ENCODE data around the gene CDC14B. TPM values are rescaled to one million over a fixed set of nuclear protein-coding genes. Genes with fewer than 3 reads are reported as not detected.
"Not testable (repeated sequence)": the region's sequence is repeated elsewhere in the genome, so short reads cannot be mapped to it uniquely, and the experiment has no call there.

The CDC14B gene
- total RNA-seq, 6 experiments from 2014 or later = 13.7 to 38.0 (median 25.7) TPM

GRCh38 chr9:96636368-96636767, 16.7 kb upstream of the CDC14B start:
- intact Hi-C loops (cut with DNase I) = no loop called here
- TF ChIP-seq CTCF (IDR thresholded peaks at IDR 0.05) = no peak
- TF ChIP-seq POLR2A (IDR thresholded peaks at IDR 0.05) = no peak
- Histone ChIP-seq H3K4me1 (no peaks in the 10 kb centered on the region), H3K9me3 (no peaks in the 10 kb centered on the region), H3K27ac (no peak overlapping the region), H3K36me3 (peaks cover 0 to 3% (median 0%) of the 10 kb centered on the region in 4 donors), H3K4me3 (no peak overlapping the region), H3K27me3 (no peaks in the 10 kb centered on the region)
- ATAC-seq (no peak), DNase-seq (no peak)
- 88% methylated on average over 1 of the region's 1 CpG for WGBS (ENCODE audit: insufficient coverage, low coverage, low lambda C conversion rate, missing lambda C conversion rate)

- H3K9me3 ChIP-seq; H3K27ac ChIP-seq; H3K27me3 ChIP-seq; H3K4me3 ChIP-seq; DNase-seq; intact Hi-C loops (cut with DNase I); ATAC-seq; H3K4me1 ChIP-seq; H3K36me3 ChIP-seq: not testable (repeated sequence)
- 93% methylated on average over 2 of the region's 8 CpGs for WGBS (ENCODE audit: insufficient coverage, low coverage, low lambda C conversion rate, missing lambda C conversion rate)
Observed at GRCh38 chr9:96633579-96633978, 13.9 kb upstream of the CDC14B start.

GRCh38 chr9:96626912-96627311, 7.3 kb upstream of the CDC14B start:
- DNase-seq (no peak), ATAC-seq (no peak)
- Histone ChIP-seq H3K4me3 (no peak overlapping the region), H3K36me3 (no peaks in the 10 kb centered on the region), H3K27me3 (no peaks in the 10 kb centered on the region), H3K9me3 (no peaks in the 10 kb centered on the region), H3K27ac (no peak overlapping the region), H3K4me1 (no peaks in the 10 kb centered on the region)
- intact Hi-C loops (cut with DNase I) = no loop called here
- TF ChIP-seq CTCF (IDR thresholded peaks at IDR 0.05) = no peak
- no peak for TF ChIP-seq POLR2A (IDR thresholded peaks at IDR 0.05)
- 81% methylated on average over 6 of the region's 6 CpGs for WGBS (ENCODE audit: insufficient coverage, low coverage, low lambda C conversion rate, missing lambda C conversion rate)

GRCh38 chr9:96621618-96622017, 2.0 kb upstream of the CDC14B start:
- 71% methylated on average over 4 of the region's 4 CpGs for WGBS (ENCODE audit: insufficient coverage, low coverage, low lambda C conversion rate, missing lambda C conversion rate)
- intact Hi-C loops (cut with DNase I) = no loop called here
- no peak for TF ChIP-seq CTCF (IDR thresholded peaks at IDR 0.05)
- TF ChIP-seq POLR2A (IDR thresholded peaks at IDR 0.05) = no peak
- Histone ChIP-seq H3K36me3 (no peaks in the 10 kb centered on the region), H3K27me3 (no peaks in the 10 kb centered on the region), H3K4me1 (no peaks in the 10 kb centered on the region), H3K27ac (no peak overlapping the region), H3K9me3 (no peaks in the 10 kb centered on the region), H3K4me3 (no peak overlapping the region)
- DNase-seq = no peak
- ATAC-seq = no peak

- H3K36me3 ChIP-seq = no peaks in the 10 kb centered on the region
- TF ChIP-seq POLR2A (IDR thresholded peaks at IDR 0.05) (no peak), CTCF (IDR thresholded peaks at IDR 0.05) (no peak)
- 58% methylated on average over 7 of the region's 7 CpGs for WGBS (ENCODE audit: insufficient coverage, low coverage, low lambda C conversion rate, missing lambda C conversion rate)
- H3K27me3 ChIP-seq = no peaks in the 10 kb centered on the region
- no peak overlapping the region for H3K27ac ChIP-seq
- no peak overlapping the region for H3K4me3 ChIP-seq
- intact Hi-C loops (cut with DNase I) = no loop called here
- DNase-seq (no peak), ATAC-seq (no peak)
- no peaks in the 10 kb centered on the region for H3K4me1 ChIP-seq
- no peaks in the 10 kb centered on the region for H3K9me3 ChIP-seq
Observed at GRCh38 chr9:96620832-96621269, 1.2 kb upstream of the CDC14B start.
